GM19240 (cell line): ENCODE results near the gene EVI5.
"Not testable (repeated sequence)": the region's sequence is repeated elsewhere in the genome, so short reads cannot be mapped to it uniquely, and the experiment has no call there.

Source experiments
- DNase-seq: peaks from one replicate; pipeline ENCODE4 v3.0.0; 2011; ENCODE audit warnings: low spot score; ENCODE audit not compliant: insufficient read length

EVI5 gene

GRCh38 chr1:92527670-92528069 is 257.2 kb downstream of the EVI5 start:
- DNase-seq = no peak

- not testable (repeated sequence) for DNase-seq
Measured at GRCh38 chr1:92524944-92525590, 259.8 kb downstream of the EVI5 start.

- no peak for DNase-seq
Measured at GRCh38 chr1:92519043-92519442, 265.9 kb downstream of the EVI5 start.

- no peak for DNase-seq
Measured at GRCh38 chr1:92516574-92516973, 268.3 kb downstream of the EVI5 start.

- DNase-seq = no peak
Measured at GRCh38 chr1:92515796-92516201, 269.1 kb downstream of the EVI5 start.

- DNase-seq = no peak
Measured at GRCh38 chr1:92511541-92511940, 273.4 kb downstream of the EVI5 start.

- no peak for DNase-seq
Measured at GRCh38 chr1:92509619-92510018, 275.3 kb downstream of the EVI5 start.

GRCh38 chr1:92505015-92505692 is 279.8 kb downstream of the EVI5 start:
- DNase-seq = no peak

GRCh38 chr1:92504291-92505014 is 280.5 kb downstream of the EVI5 start:
- no peak for DNase-seq

GRCh38 chr1:92503926-92504285 is 281.0 kb downstream of the EVI5 start:
- no peak for DNase-seq

GRCh38 chr1:92503043-92503925 is 281.6 kb downstream of the EVI5 start:
- no peak for DNase-seq

GRCh38 chr1:92502247-92502646 is 282.7 kb downstream of the EVI5 start:
- no peak for DNase-seq

GRCh38 chr1:92500552-92500951 is 284.4 kb downstream of the EVI5 start:
- DNase-seq = no peak

- no peak for DNase-seq
Measured at GRCh38 chr1:92495392-92496063, 289.4 kb downstream of the EVI5 start.

GRCh38 chr1:92494485-92495141 is 290.3 kb downstream of the EVI5 start:
- no peak for DNase-seq

GRCh38 chr1:92493139-92493538 is 291.8 kb downstream of the EVI5 start:
- DNase-seq = no peak

- no peak for DNase-seq
Measured at GRCh38 chr1:92488832-92489231, 296.1 kb downstream of the EVI5 start.

- no peak for DNase-seq
Measured at GRCh38 chr1:92488416-92488815, 296.5 kb downstream of the EVI5 start.

- no peak for DNase-seq
Measured at GRCh38 chr1:92487078-92487605, 297.8 kb downstream of the EVI5 start.
